Measurements from ENCODE around the gene RAB44.

DNA sequence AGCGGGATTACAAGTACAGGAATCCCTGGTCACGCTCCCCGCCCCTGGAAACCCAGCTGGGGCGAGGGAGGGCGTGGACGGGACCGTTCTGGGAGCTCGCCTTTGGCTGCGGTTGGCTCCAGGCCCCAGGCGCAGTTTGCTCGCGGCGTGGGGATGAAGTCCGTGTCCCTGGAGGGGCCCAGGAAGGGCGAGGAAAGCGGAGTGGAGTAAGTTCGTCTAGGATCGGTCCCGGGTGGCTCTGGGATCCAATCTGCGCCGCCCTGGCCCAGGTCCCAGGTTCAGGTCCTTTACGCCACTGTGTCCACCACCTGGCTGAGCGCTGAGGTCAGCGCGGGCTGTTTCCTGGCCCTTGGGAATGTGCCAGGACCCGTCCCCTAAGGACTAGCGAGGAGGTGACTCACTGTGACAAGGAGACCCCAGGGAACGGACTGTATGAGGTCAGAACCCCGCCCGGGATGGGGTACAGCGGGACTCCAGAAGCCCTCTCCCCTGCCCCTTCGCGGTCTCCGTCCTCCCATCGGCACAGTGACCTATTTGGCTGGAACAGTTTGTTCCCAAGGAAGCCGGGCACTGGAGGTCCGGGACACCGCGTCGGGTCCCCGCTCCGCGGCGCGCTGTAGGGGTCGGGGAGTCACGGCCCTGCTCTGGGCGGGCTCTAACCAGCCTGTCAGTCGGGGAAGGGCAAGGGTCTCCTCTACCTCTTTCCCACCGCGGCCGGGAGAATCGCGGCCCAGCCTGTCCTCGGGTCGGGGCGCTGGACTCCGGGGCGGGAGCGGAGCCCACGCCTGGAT lies 18.4 kb upstream of the RAB44 start:
- no peak for TF ChIP-seq CTCF (conservative IDR thresholded peaks at IDR 0.05; ENCODE audit: low read depth, low read length)
- TF ChIP-seq MXI1 (IDR thresholded peaks at IDR 0.05; ENCODE audit: borderline replicate concordance, low read depth, low read length): peak; percentile 8; the same call in 1 of the 2 replicates
- no peak for TF ChIP-seq NFE2L2 (IDR thresholded peaks at IDR 0.05; ENCODE audit: low read depth, low read length)
- TF ChIP-seq, protein P1, sequence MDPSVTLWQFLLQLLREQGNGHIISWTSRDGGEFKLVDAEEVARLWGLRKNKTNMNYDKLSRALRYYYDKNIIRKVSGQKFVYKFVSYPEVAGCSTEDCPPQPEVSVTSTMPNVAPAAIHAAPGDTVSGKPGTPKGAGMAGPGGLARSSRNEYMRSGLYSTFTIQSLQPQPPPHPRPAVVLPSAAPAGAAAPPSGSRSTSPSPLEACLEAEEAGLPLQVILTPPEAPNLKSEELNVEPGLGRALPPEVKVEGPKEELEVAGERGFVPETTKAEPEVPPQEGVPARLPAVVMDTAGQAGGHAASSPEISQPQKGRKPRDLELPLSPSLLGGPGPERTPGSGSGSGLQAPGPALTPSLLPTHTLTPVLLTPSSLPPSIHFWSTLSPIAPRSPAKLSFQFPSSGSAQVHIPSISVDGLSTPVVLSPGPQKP (IDR thresholded peaks at IDR 0.05; ENCODE audit: borderline replicate concordance, low read depth, low read length): no peak
- TF ChIP-seq POLR2A (IDR thresholded peaks at IDR 0.05; ENCODE audit: low read depth, low read length): peak; percentile 7; the same call in 1 of the 2 replicates
- TF ChIP-seq BHLHE40 (IDR thresholded peaks at IDR 0.05; ENCODE audit: low read depth, low read length): no peak

Measured in IMR-90 (cell line).